WTC11 (cell line): ENCODE measurements around the gene LARGE1.

Source experiments
- ATF3 ChIP-seq: sonication (generic); formaldehyde crosslinking; conservative IDR thresholded peaks from 2 replicates; pipeline ENCODE4 v1.8.1; 2022; ENCODE audit warnings: mild to moderate bottlenecking, missing genetic modification reagents
- E2F4 ChIP-seq: sonication (generic); formaldehyde crosslinking; IDR thresholded peaks from 2 replicates; pipeline ENCODE4 v1.8.1; 2022; ENCODE audit warnings: low read depth, mild to moderate bottlenecking, moderate library complexity, missing genetic modification reagents, borderline replicate concordance
- MAX ChIP-seq: sonication (generic); formaldehyde crosslinking; IDR thresholded peaks from 2 replicates; pipeline ENCODE4 v1.8.0; 2022; ENCODE audit warnings: mild to moderate bottlenecking, missing genetic modification reagents
- USF1 ChIP-seq: sonication (generic); formaldehyde crosslinking; IDR thresholded peaks from 2 replicates; pipeline ENCODE4 v1.8.0; 2022; ENCODE audit warnings: mild to moderate bottlenecking, missing genetic modification reagents
- ZBTB21 ChIP-seq: sonication (generic); formaldehyde crosslinking; IDR thresholded peaks from 2 replicates; pipeline ENCODE4 v1.8.1; 2023; ENCODE audit warnings: mild to moderate bottlenecking, missing genetic modification reagents, borderline replicate concordance
- ZNF317 ChIP-seq: sonication (generic); formaldehyde crosslinking; IDR thresholded peaks from 2 replicates; pipeline ENCODE4 v1.8.1; 2023; ENCODE audit warnings: low read depth, mild to moderate bottlenecking, moderate library complexity, missing genetic modification reagents, borderline replicate concordance
- TF ChIP-seq, protein P1 (sequence below): fragments of 200-600 bp; IDR thresholded peaks from 2 replicates; pipeline ENCODE4 v1.8.0; 2022; ENCODE audit warnings: antibody characterized with exemption
- TF ChIP-seq, protein P2 (sequence below): sonication (generic); formaldehyde crosslinking; IDR thresholded peaks from 2 replicates; pipeline ENCODE4 v1.8.1; 2023; ENCODE audit warnings: mild to moderate bottlenecking, missing genetic modification reagents, moderate library complexity

- TF ChIP-seq, protein P1, sequence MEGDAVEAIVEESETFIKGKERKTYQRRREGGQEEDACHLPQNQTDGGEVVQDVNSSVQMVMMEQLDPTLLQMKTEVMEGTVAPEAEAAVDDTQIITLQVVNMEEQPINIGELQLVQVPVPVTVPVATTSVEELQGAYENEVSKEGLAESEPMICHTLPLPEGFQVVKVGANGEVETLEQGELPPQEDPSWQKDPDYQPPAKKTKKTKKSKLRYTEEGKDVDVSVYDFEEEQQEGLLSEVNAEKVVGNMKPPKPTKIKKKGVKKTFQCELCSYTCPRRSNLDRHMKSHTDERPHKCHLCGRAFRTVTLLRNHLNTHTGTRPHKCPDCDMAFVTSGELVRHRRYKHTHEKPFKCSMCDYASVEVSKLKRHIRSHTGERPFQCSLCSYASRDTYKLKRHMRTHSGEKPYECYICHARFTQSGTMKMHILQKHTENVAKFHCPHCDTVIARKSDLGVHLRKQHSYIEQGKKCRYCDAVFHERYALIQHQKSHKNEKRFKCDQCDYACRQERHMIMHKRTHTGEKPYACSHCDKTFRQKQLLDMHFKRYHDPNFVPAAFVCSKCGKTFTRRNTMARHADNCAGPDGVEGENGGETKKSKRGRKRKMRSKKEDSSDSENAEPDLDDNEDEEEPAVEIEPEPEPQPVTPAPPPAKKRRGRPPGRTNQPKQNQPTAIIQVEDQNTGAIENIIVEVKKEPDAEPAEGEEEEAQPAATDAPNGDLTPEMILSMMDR: no peak
- no peak for TF ChIP-seq ZBTB21
- no peak for TF ChIP-seq ATF3 (CRISPR knock-in tag)
- TF ChIP-seq ZNF317 (CRISPR knock-in tag): no peak
- no peak for TF ChIP-seq USF1 (CRISPR knock-in tag)
- no peak for TF ChIP-seq MAX (CRISPR knock-in tag)
- TF ChIP-seq E2F4: no peak
- TF ChIP-seq, protein P2, sequence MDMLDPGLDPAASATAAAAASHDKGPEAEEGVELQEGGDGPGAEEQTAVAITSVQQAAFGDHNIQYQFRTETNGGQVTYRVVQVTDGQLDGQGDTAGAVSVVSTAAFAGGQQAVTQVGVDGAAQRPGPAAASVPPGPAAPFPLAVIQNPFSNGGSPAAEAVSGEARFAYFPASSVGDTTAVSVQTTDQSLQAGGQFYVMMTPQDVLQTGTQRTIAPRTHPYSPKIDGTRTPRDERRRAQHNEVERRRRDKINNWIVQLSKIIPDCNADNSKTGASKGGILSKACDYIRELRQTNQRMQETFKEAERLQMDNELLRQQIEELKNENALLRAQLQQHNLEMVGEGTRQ (CRISPR knock-in tag): no peak
These were observed 13.8 kb downstream of the LARGE1 start for GRCh38 chr22:33906475-33906874.
